Measurements from ENCODE around the gene AAK1.

DNA sequence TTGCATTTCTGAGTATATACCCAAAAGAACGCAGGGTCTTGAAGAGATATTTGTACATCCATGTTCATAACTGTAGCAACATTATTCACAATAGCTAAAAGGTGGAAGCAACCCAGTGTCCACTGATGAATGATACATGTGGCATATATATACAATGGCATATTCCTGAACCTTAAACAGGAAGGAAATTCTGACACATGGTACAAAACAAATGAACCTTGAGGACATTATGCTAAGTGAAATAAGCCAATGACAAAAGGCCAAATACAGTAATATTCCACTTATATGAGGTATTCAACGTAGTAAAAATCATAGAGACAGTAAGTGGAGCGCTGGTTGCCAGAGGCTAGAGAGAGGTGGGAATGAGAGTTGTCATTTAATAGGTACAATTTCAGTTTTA, 8.1 kb downstream of the AAK1 start:
- TF ChIP-seq EZH2 (IDR thresholded peaks at IDR 0.05; ENCODE audit: borderline replicate concordance, low read length) = no peak
- TF ChIP-seq, protein P1, sequence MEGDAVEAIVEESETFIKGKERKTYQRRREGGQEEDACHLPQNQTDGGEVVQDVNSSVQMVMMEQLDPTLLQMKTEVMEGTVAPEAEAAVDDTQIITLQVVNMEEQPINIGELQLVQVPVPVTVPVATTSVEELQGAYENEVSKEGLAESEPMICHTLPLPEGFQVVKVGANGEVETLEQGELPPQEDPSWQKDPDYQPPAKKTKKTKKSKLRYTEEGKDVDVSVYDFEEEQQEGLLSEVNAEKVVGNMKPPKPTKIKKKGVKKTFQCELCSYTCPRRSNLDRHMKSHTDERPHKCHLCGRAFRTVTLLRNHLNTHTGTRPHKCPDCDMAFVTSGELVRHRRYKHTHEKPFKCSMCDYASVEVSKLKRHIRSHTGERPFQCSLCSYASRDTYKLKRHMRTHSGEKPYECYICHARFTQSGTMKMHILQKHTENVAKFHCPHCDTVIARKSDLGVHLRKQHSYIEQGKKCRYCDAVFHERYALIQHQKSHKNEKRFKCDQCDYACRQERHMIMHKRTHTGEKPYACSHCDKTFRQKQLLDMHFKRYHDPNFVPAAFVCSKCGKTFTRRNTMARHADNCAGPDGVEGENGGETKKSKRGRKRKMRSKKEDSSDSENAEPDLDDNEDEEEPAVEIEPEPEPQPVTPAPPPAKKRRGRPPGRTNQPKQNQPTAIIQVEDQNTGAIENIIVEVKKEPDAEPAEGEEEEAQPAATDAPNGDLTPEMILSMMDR (conservative IDR thresholded peaks at IDR 0.05 in 1 of 2, IDR thresholded peaks at IDR 0.05 in 1 of 2; ENCODE audit: extremely low read depth in 1 of 2, insufficient read depth in 1 of 2, low read depth in 1 of 2, low read length in 2 of 2) = no peak
